AG10803 (cell line): Measurements from ENCODE around the gene AKAP12.

Experiments used
- DNase-seq: peaks from one replicate; pipeline ENCODE4 v3.0.0; 2010; ENCODE audit warnings: low read depth
- H3K4me3 ChIP-seq: 2 replicates; pipeline ENCODE4 v1.5.1; 2011; ENCODE audit warnings: mild to moderate bottlenecking, low read length, control low read depth
- CTCF ChIP-seq: conservative IDR thresholded peaks from 2 replicates; pipeline ENCODE4 v1.5.1; 2011; ENCODE audit warnings: mild to moderate bottlenecking, low read length, control low read depth, inconsistent platforms

Gene AKAP12

GRCh38 chr6:151400473-151400872 is 160.7 kb downstream of the AKAP12 start:
- no peak overlapping the region for H3K4me3 ChIP-seq
- TF ChIP-seq CTCF, result no peak
- peak; percentile 74 for DNase-seq

- TF ChIP-seq CTCF, result no peak
- H3K4me3 ChIP-seq, result no peak overlapping the region
- DNase-seq, result no peak
Observed at GRCh38 chr6:151402228-151402627, 162.5 kb downstream of the AKAP12 start.

- no peak for DNase-seq
- no peak for TF ChIP-seq CTCF
- no peak overlapping the region for H3K4me3 ChIP-seq
Observed at GRCh38 chr6:151403919-151404308, 164.1 kb downstream of the AKAP12 start.
